ENCODE results near the gene RNF144B. TPM values are rescaled to one million over a fixed set of nuclear protein-coding genes. Genes with fewer than 3 reads are reported as not detected.

The RNF144B gene
- total RNA-seq, 1 experiment from 2014 or later, result 2.3 TPM

DNA sequence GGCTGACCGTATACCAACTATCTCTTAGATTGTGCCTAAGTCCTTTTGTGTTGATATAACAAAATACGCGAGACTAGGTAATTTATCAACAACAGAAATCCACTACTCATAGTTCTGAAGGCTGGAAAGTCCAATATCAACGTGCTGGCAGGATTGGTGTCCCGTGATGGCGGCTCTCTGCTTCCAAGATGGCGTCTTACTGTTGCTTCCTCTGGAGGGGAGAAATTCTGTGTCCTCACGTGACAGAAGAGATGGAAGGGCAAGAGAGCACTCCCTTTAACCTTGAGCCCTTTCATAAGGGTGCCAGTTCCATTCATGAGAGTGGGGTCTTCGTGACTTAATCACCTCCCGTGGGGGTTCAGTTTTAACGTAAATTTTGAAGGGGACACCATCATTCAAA lies 28.1 kb downstream of the RNF144B start:
- no peak overlapping the region for H2AK5ac ChIP-seq (ENCODE audit: insufficient read length, low read length)
- no peak overlapping the region for H3K4ac ChIP-seq (ENCODE audit: low read depth, low read length)
- no peak for DNase-seq
- no peak overlapping the region for H3K18ac ChIP-seq (ENCODE audit: insufficient read length, low read depth, low read length)
- H3K27me3 Mint-ChIP-seq (ENCODE audit: low read depth), result no peaks in the 10 kb centered on the region
- no peak overlapping the region for H3K27ac Mint-ChIP-seq
- H3K9ac ChIP-seq (ENCODE audit: extremely low read depth, insufficient read length, low read length), result no peak overlapping the region
- no peak overlapping the region for H4K91ac ChIP-seq (ENCODE audit: insufficient read length, low read depth, low read length)
- no peaks in the 10 kb centered on the region for H3K9me3 Mint-ChIP-seq
- H3K27me3 ChIP-seq (ENCODE audit: insufficient read depth, low read length), result no peaks in the 10 kb centered on the region
- TF ChIP-seq, protein P1, sequence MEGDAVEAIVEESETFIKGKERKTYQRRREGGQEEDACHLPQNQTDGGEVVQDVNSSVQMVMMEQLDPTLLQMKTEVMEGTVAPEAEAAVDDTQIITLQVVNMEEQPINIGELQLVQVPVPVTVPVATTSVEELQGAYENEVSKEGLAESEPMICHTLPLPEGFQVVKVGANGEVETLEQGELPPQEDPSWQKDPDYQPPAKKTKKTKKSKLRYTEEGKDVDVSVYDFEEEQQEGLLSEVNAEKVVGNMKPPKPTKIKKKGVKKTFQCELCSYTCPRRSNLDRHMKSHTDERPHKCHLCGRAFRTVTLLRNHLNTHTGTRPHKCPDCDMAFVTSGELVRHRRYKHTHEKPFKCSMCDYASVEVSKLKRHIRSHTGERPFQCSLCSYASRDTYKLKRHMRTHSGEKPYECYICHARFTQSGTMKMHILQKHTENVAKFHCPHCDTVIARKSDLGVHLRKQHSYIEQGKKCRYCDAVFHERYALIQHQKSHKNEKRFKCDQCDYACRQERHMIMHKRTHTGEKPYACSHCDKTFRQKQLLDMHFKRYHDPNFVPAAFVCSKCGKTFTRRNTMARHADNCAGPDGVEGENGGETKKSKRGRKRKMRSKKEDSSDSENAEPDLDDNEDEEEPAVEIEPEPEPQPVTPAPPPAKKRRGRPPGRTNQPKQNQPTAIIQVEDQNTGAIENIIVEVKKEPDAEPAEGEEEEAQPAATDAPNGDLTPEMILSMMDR (conservative IDR thresholded peaks at IDR 0.05), result no peak
- H2BK20ac ChIP-seq (ENCODE audit: low read depth, low read length, poor library complexity, severe bottlenecking), result no peak overlapping the region
- no peak overlapping the region for H2BK5ac ChIP-seq (ENCODE audit: insufficient read length, low read length)
- H3K14ac ChIP-seq (ENCODE audit: insufficient read depth, low read length), result no peak overlapping the region
- H3K79me1 ChIP-seq (ENCODE audit: insufficient read depth, low read depth, low read length, poor library complexity, severe bottlenecking), result no peaks in the 10 kb centered on the region
- H2BK15ac ChIP-seq (ENCODE audit: low read depth, low read length), result no peak overlapping the region
- H4K5ac ChIP-seq (ENCODE audit: insufficient read length, low read depth, low read length), result no peak overlapping the region
- H2BK120ac ChIP-seq (ENCODE audit: low read depth, low read length, poor library complexity, severe bottlenecking), result no peak overlapping the region
- H3T11ph ChIP-seq (ENCODE audit: low read length), result no peak overlapping the region
- no peak overlapping the region for H3K56ac ChIP-seq (ENCODE audit: insufficient read length, low read depth, low read length)
- H3K36me3 Mint-ChIP-seq (ENCODE audit: insufficient read depth in 1 of 3, low read depth in 3 of 3), result no peaks in the 10 kb centered on the region
- H2AFZ ChIP-seq (ENCODE audit: low read length), result no peak overlapping the region
- H3K23me2 ChIP-seq (ENCODE audit: insufficient read length, low read depth, low read length, poor library complexity, severe bottlenecking), result no peaks in the 10 kb centered on the region
- H4K8ac ChIP-seq (replicated peaks; ENCODE audit: insufficient read length, low read depth, low read length), result no peak overlapping the region
- H4K20me1 ChIP-seq (ENCODE audit: control insufficient read depth, insufficient read depth, insufficient read length), result no peaks in the 10 kb centered on the region
- peaks cover 3% of the 10 kb centered on the region in 2 experiments; a peak in 2 of 4 replicates for H3K4me1 Mint-ChIP-seq
- H3K4me2 ChIP-seq (ENCODE audit: insufficient read depth, insufficient read length, low read length), result no peak overlapping the region
- WGBS (ENCODE audit: extremely low coverage, insufficient read length, low lambda C conversion rate), result no CpG with 5 or more reads among the region's 11 CpGs
- no peak overlapping the region for H3K4me3 Mint-ChIP-seq
- no peak overlapping the region for H3K23ac ChIP-seq (ENCODE audit: insufficient read length, low read depth, low read length)
- no peaks in the 10 kb centered on the region for H3K4me1 ChIP-seq (ENCODE audit: insufficient read depth, low read length)
- H3K9me3 ChIP-seq (ENCODE audit: control insufficient read depth, low read depth, low read length), result no peaks in the 10 kb centered on the region
- no peak overlapping the region for H2BK12ac ChIP-seq (ENCODE audit: insufficient read length, low read depth, low read length)
- no peak overlapping the region for H3K27ac ChIP-seq (ENCODE audit: insufficient read length, low read depth, low read length)
- no peaks in the 10 kb centered on the region for H3K79me2 ChIP-seq (ENCODE audit: insufficient read depth, low read length)

Data from H9 (cell line).